GM21381 (cell line): Measurements from ENCODE around the gene PECR.
"Not testable (repeated sequence)": the region's sequence is repeated elsewhere in the genome, so short reads cannot be mapped to it uniquely, and the experiment has no call there.

Experiments used
- ATAC-seq: cut with Tn5 transposase; IDR thresholded peaks from one replicate; pipeline ENCODE4 v1.9.1; 2021; ENCODE audit warnings: mild to moderate bottlenecking, moderate library complexity; ENCODE audit not compliant: unreplicated experiment

Gene PECR

DNA sequence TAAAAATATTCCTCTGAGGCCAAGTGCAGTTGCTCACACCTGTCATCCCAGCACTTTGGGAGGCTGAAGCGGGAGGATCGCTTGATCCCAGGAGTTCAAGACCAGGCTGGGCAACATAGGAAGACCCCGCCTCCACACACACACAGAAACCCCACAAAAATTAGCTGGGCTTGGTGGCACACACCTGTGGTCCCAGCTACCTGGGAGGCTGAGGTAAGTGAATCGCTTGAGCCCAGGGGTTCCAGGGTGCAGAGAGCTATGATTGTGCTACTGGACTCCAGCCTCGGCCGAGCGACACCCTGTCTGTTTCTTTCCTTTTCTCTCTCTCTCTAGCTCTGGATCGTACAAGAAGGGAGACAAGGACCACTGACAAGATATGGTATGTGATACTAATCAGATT is 25.7 kb upstream of the PECR start:
- ATAC-seq = no peak

DNA sequence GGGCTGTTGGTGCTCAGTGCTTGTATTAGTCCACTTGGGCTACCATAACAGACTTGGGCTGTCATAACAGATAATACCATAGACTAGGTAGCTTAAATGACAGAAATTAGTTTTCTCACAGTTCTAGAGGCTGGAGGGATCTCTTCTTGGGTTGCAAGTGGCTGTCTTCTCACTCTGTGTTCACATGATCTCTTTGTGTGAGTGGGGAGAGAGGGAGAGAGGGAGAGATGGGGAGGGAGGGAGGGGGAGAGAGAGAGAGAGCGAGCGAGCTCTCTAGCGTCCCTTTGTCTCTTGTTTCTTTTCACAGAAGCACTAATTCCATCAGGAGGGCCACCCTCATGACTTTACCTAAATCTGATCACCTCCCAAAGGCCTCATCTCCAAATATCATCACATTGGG is 23.1 kb upstream of the PECR start:
- no peak for ATAC-seq

GRCh38 chr2:216103213-216103612 is 21.6 kb upstream of the PECR start:
- ATAC-seq = no peak

DNA sequence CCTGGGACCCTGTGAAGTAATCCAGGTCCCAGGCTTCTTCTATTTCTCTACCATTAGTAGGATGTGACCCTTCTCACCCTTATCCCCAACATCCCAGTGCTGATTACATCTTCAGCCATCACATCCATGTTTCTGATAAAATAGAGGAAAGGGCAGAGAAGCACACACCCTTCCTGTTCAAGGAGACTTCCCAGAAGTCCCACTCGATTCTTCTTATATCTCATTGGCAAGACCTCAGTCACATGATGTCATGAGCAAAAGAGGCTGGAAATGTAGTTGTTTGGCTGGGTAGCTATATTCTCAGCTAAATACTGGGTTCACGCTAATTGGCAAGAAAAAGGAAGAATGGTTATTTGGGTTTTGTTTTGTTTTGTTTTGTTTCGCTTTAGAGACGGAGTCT is 19.5 kb upstream of the PECR start:
- ATAC-seq = no peak

- ATAC-seq = no peak
These were observed 17.1 kb upstream of the PECR start for GRCh38 chr2:216098421-216099334.

DNA sequence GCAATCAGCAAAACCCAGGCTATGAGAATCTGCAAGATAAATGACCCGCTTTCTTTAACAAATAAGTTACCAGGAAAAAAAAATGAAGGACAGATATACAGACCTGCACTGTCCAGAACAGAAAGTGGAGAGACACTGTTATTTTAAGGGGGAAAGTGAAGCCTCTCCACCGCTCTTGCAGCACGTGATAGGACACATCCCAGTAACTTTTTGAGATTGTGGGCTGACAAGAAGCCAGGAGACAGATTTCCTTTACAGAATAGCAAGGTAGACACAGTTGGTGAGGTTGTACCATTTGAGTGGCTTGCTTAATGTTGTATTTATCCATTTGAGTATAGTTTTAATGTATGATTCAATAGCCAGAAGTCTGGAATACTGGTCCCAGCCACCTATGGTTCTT is 13.1 kb upstream of the PECR start:
- no peak for ATAC-seq

DNA sequence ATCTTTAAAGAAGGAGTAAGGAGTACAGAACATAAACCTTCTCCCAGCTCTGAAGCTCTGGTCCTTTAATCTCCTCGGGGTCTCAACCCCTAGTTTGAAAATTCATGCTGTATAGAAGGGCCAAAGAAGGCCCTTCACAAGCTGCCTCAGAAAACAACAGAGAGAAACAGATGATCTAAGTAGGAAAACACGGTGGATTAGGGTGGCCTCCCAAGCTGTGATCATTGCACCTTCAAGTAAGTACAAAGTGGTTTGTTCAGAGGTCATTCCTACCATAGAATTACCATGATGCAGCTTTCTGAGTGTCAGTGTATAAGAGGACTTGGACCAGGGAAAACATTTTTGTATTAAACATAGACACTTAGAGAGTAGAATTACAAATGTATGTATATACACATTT is 11.0 kb upstream of the PECR start:
- ATAC-seq = no peak

DNA sequence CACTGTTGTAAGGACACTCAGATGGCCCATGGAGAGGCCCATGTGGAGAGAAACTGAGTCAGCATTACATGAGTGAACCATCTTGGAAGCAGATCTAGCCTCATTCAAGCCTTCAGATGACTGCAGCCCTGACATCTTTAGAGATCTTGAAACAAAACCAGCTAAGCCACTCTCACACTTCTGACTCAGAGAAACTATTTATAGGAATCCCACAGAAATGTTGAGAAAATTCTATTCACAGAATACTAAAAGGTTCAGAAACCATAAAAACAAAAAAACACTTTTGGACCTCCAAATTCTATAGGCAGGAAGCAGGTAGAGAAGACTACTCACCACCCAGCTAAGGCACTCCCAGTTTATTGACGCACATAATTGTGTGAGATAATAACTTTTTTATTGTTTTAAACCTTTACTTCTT is 8.8 kb upstream of the PECR start:
- peak; percentile 71 for ATAC-seq

GRCh38 chr2:216086207-216086893 is 4.7 kb upstream of the PECR start:
- no peak for ATAC-seq

DNA sequence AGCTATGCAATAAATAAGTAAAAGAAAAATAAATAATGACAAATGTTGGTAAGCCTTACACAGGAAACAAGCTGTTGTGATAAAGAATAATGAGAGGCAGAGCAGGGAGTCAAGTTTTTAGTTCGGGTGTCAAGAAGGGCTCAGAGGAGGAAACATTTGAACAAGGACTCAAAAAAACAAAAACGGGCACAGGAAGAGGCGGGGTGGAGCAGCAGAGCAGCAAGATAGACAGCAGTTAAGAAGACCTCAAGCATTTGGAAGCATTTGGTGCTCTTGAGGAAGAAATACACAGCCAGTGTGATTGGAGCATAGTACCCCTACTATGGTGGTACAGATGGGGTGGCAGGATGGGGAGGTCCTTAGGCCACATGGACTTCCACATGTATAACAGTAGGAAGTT is 2.9 kb upstream of the PECR start:
- no peak for ATAC-seq

- no peak for ATAC-seq
These were observed 2.1 kb upstream of the PECR start for GRCh38 chr2:216083464-216084281.

DNA sequence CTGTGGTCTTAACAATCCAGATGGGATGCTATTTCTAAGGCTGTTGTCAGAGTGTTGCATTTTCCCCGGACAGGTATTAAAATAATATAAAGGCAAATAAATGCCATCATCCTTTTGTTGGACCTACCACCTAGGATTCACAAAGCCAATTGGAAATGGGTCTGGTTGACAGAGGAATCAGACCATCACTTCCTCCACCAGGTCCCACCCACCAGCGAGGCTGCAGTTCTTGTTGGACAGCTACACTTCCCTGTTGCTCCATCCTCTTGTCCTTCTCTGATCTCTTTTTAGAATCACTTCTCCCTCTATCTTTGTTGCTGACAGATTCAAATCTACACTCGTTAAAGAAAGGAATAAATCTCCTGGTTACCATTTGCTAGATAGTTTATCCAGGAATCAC is 1.2 kb upstream of the PECR start:
- ATAC-seq = no peak

- peak; percentile 13 for ATAC-seq
These were observed 605 bp upstream of the PECR start for GRCh38 chr2:216082117-216082711.

DNA sequence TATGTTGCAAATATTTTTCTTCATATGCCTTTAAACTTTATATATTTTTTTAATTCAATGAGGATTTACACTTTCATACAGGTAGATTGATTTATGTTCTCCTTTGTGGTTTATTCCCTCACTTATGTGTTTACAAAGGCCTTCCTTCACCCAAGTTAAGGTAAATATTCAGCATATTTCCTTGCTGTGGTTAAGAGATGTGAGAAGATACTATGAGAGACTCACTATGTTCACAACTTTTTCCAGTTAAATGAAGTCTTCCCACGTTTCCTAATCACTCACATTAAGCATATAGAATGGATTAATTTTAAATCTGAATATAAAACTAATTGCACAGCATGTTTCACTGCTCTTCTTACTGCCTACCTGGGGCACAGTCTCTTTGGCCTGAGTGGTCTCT is 597 bp downstream of the PECR start:
- ATAC-seq = no peak

GRCh38 chr2:216080048-216080447 is 1.6 kb downstream of the PECR start:
- not testable (repeated sequence) for ATAC-seq

GRCh38 chr2:216078776-216079175 is 2.8 kb downstream of the PECR start:
- no peak for ATAC-seq

DNA sequence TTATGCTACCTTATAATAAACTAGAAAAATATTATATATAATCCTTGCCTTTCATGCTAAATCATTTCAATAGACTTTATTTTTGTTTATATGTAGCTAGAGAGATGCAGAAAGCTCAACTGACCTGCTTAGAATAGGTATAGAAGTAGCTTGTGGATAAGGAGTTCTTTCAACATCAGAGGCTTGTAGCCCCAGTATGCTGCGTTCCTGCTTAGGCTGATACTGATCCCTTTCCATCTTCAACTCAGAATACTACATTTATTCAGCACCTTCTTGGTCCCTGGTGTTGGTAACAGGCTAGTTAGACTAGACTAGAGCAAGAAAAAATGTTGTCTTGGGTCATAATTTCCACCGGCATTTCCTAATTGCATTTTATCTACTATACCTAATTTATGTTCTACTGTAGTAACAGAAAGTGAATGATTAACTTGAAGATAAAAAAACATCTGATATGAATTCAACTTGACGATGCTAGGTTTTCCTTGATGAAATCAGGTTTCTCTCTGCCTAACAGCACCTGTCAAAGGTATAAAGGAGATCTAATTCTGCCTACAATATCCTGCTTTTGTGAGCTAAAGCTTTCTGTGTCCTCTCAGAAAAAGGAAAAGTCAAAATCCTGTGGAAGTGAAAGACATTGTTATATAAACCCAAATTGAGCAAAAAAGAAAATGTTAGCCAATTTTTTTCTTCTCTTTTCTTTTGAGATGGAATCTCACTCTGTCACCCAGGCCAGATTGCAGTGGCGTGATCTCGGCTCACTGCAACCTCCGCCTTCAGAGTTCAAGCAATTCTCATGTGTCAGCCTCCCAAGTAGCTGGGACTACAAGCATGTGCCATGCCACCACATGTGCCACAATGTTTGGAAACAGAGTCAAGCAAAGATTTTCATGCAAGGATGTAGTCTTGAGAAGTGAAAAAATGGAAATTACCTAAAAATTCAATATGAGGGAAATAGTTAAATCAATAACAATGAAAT is 5.8 kb downstream of the PECR start:
- no peak for ATAC-seq

- ATAC-seq = no peak
These were observed 6.8 kb downstream of the PECR start for GRCh38 chr2:216074794-216075193.

DNA sequence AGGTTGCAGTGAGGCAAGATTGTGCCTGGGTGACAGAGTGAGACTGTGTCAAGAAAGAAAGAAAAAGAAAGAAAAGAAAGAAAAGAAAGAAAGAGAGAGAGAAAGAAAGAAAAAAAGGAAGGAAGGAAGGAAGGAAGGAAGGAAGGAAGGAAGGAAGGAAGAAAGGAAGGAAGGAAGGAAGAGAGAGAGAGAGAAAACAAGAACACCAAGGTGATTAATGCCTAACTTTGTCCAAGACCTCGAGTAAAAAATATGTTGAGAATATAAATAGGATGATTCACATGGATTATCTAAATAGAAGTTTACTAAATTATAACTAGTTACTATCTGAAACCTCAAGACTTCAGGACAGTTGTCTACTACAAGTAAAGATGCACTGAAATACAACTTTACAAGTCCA is 7.2 kb downstream of the PECR start:
- ATAC-seq = no peak

DNA sequence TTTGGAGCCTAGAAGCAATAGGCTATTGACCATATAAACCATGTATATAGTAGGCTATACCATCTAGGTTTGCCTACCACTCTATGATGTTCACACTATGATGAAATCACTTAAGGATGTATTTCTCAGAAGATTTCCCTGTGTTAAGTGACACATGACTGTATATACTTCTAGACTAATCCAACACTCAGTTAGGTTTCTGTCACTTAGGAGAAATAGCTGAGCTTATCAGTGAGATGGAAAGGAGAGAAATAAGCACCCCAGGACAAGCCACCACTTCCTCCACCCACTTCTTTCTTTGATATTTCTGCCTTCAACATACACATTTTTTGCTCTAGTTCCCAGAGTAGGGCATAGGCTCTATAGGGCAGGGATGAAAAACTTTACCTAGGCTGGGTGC is 7.8 kb downstream of the PECR start:
- no peak for ATAC-seq
